ENCODE results near the gene PGK2. TPM values are rescaled to one million over a fixed set of nuclear protein-coding genes. Genes with fewer than 3 reads are reported as not detected.

Gene PGK2
- total and polyA plus RNA-seq, 2 experiments from 2014 or later: not detected

DNA sequence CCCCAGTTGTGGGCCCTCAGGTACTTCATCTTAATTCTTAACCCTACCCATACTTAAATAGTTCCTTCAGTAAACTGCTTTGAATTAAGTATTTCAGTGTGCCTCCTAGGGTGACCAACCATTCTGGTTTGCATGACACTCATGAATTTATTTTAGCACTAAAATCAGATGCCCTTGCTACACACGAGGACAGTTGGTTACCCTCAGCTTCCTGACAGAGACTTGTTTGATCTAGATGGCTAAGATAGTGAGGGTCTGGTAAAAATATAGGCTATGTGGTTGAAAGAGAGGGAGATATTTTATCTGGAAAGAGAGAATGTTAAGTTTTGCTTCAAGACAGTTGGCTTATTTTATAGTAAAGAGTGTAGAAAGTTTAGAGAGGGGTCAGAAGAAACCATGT lies 10.6 kb downstream of the PGK2 start:
- no peaks in the 10 kb centered on the region for H3K4me1 ChIP-seq (ENCODE audit: insufficient read depth)
- no peak overlapping the region for H3K27ac ChIP-seq
- H3K27me3 ChIP-seq: no peaks in the 10 kb centered on the region
- H3K79me2 ChIP-seq: no peaks in the 10 kb centered on the region
- TF ChIP-seq EZH2phosphoT487 (IDR thresholded peaks at IDR 0.05; ENCODE audit: low read depth, severe bottlenecking, unreplicated experiment) (no peak), EZH2 (IDR thresholded peaks at IDR 0.05; ENCODE audit: borderline replicate concordance) (no peak)
- TF ChIP-seq, protein P1, sequence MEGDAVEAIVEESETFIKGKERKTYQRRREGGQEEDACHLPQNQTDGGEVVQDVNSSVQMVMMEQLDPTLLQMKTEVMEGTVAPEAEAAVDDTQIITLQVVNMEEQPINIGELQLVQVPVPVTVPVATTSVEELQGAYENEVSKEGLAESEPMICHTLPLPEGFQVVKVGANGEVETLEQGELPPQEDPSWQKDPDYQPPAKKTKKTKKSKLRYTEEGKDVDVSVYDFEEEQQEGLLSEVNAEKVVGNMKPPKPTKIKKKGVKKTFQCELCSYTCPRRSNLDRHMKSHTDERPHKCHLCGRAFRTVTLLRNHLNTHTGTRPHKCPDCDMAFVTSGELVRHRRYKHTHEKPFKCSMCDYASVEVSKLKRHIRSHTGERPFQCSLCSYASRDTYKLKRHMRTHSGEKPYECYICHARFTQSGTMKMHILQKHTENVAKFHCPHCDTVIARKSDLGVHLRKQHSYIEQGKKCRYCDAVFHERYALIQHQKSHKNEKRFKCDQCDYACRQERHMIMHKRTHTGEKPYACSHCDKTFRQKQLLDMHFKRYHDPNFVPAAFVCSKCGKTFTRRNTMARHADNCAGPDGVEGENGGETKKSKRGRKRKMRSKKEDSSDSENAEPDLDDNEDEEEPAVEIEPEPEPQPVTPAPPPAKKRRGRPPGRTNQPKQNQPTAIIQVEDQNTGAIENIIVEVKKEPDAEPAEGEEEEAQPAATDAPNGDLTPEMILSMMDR (IDR thresholded peaks at IDR 0.05; ENCODE audit: poor library complexity): no peak
- H3K4me3 ChIP-seq: no peak overlapping the region
- H3K9me3 ChIP-seq (ENCODE audit: low read depth): no peaks in the 10 kb centered on the region
- H3K36me3 ChIP-seq (replicated peaks; ENCODE audit: insufficient read depth, low read depth): no peaks in the 10 kb centered on the region
- no peaks in the 10 kb centered on the region for H4K20me1 ChIP-seq (ENCODE audit: insufficient read depth, poor library complexity, severe bottlenecking)
- H2AFZ ChIP-seq: no peak overlapping the region
- no peak for DNase-seq (ENCODE audit: low spot score)
- H3K4me2 ChIP-seq: no peak overlapping the region
- H3K9me2 ChIP-seq (replicated peaks; ENCODE audit: insufficient read depth): no peaks in the 10 kb centered on the region
- WGBS (ENCODE audit: low lambda C conversion rate, missing lambda C conversion rate): 57% methylated on average over 1 of the region's 1 CpG

DNA sequence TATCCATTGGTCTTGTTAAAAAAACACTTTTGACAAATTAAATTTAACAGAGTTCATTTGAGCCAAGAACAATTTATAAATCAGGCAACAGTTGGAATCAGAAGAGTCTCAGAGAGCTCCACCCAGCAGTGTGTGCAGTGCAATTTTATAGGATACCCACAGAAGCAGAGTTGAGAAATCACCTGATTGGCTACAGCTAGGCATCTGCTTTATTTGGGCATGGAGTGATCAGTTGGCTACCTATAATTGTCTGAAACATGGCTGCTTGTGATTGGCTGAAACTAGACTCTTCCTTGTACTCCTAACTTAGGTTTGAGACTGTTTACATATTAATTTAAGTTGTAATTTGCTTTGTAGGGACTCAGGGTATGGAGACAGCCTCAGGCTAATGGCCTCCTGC lies 12.0 kb downstream of the PGK2 start:
- H3K9me2 ChIP-seq (replicated peaks; ENCODE audit: insufficient read depth): no peaks in the 10 kb centered on the region
- no peak overlapping the region for H2AFZ ChIP-seq
- H3K4me1 ChIP-seq (ENCODE audit: insufficient read depth): no peaks in the 10 kb centered on the region
- H3K27ac ChIP-seq: no peak overlapping the region
- no peak for DNase-seq (ENCODE audit: low spot score)
- H3K4me3 ChIP-seq: no peak overlapping the region
- no peaks in the 10 kb centered on the region for H3K36me3 ChIP-seq (replicated peaks; ENCODE audit: insufficient read depth, low read depth)
- H3K9me3 ChIP-seq (ENCODE audit: low read depth): no peaks in the 10 kb centered on the region
- no peak for TF ChIP-seq EZH2phosphoT487 (IDR thresholded peaks at IDR 0.05; ENCODE audit: low read depth, severe bottlenecking, unreplicated experiment)
- no peak for TF ChIP-seq EZH2 (IDR thresholded peaks at IDR 0.05; ENCODE audit: borderline replicate concordance)
- TF ChIP-seq, protein P1 (IDR thresholded peaks at IDR 0.05; ENCODE audit: poor library complexity): no peak
- no peaks in the 10 kb centered on the region for H3K27me3 ChIP-seq
- H3K79me2 ChIP-seq: no peaks in the 10 kb centered on the region
- H4K20me1 ChIP-seq (ENCODE audit: insufficient read depth, poor library complexity, severe bottlenecking): no peaks in the 10 kb centered on the region
- no peak overlapping the region for H3K4me2 ChIP-seq

DNA sequence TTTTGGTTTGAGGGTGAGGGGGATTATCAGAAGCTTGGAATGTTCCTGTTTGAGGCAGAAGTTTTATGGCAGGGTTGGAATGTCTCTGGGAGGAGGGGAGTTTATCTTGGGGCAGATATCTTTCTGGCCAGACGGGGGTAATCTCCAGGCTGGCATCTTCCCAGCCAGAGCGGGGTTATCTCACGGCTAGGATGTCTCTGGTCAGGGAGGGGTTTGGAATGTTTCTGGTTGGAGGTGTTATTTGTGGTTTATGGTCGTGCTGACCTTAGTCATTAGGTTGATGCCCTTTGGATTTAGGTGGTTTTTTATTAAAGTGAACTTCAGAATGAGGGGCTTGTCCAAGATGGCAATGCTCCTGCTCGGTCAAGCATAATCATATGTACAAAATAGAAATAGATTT lies 14.8 kb downstream of the PGK2 start:
- Histone ChIP-seq H3K9me2 (replicated peaks; ENCODE audit: insufficient read depth) (no peaks in the 10 kb centered on the region), H3K4me3 (no peak overlapping the region), H4K20me1 (ENCODE audit: insufficient read depth, poor library complexity, severe bottlenecking) (no peaks in the 10 kb centered on the region), H3K27ac (no peak overlapping the region), H3K9me3 (ENCODE audit: low read depth) (no peaks in the 10 kb centered on the region), H3K79me2 (no peaks in the 10 kb centered on the region), H3K36me3 (replicated peaks; ENCODE audit: insufficient read depth, low read depth) (no peaks in the 10 kb centered on the region), H3K4me1 (ENCODE audit: insufficient read depth) (no peaks in the 10 kb centered on the region), H3K4me2 (no peak overlapping the region), H2AFZ (no peak overlapping the region), H3K27me3 (no peaks in the 10 kb centered on the region)
- no peak for TF ChIP-seq EZH2 (IDR thresholded peaks at IDR 0.05; ENCODE audit: borderline replicate concordance)
- TF ChIP-seq, protein P1 (IDR thresholded peaks at IDR 0.05; ENCODE audit: poor library complexity): no peak
- no peak for TF ChIP-seq EZH2phosphoT487 (IDR thresholded peaks at IDR 0.05; ENCODE audit: low read depth, severe bottlenecking, unreplicated experiment)
- 31% methylated on average over 5 of the region's 5 CpGs for WGBS (ENCODE audit: low lambda C conversion rate, missing lambda C conversion rate)
- DNase-seq (ENCODE audit: low spot score): no peak

DNA sequence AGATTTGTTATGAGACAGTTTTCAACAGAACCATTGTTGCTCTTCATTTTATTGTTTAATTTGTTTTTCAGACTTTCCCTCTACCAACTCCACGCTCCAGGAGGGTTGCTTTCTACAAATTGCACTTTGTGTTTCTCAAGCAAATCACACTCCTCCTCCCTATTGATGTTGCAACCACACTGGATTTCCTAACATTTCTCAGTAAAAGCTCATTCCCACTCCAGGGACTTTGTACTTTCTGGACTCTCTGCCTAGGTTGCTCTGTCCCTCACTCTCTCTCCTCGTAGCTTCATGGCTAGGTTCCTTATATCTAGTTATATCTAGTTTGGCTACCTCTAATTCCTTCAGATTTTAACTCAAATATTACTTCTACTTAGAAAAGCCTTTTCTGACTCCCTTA lies 20.3 kb downstream of the PGK2 start:
- Histone ChIP-seq H3K9me3 (ENCODE audit: low read depth) (no peaks in the 10 kb centered on the region), H3K27ac (no peak overlapping the region), H3K4me3 (no peak overlapping the region), H3K27me3 (no peaks in the 10 kb centered on the region), H2AFZ (no peak overlapping the region), H3K4me1 (ENCODE audit: insufficient read depth) (no peaks in the 10 kb centered on the region), H3K9me2 (replicated peaks; ENCODE audit: insufficient read depth) (no peaks in the 10 kb centered on the region), H3K4me2 (peak overlapping the region; percentile 1), H4K20me1 (ENCODE audit: insufficient read depth, poor library complexity, severe bottlenecking) (no peaks in the 10 kb centered on the region), H3K79me2 (no peaks in the 10 kb centered on the region), H3K36me3 (replicated peaks; ENCODE audit: insufficient read depth, low read depth) (no peaks in the 10 kb centered on the region)
- TF ChIP-seq, protein P1 (IDR thresholded peaks at IDR 0.05; ENCODE audit: poor library complexity): no peak
- no peak for TF ChIP-seq EZH2 (IDR thresholded peaks at IDR 0.05; ENCODE audit: borderline replicate concordance)
- no peak for TF ChIP-seq EZH2phosphoT487 (IDR thresholded peaks at IDR 0.05; ENCODE audit: low read depth, severe bottlenecking, unreplicated experiment)
- peak; percentile 40 for DNase-seq (ENCODE audit: low spot score)
- 65% methylated on average over 2 of the region's 2 CpGs for WGBS (ENCODE audit: low lambda C conversion rate, missing lambda C conversion rate)
